Subcutaneous abdominal adipose tissue (tissue), 5 donors: ENCODE data around the gene SPACA4.
A peak's percentile ranks its signal among the peaks of the same experiment; 100 is the strongest.

ENCODE experiments used
- H3K27ac ChIP-seq: one replicate; pipeline ENCODE4 v1.7.0; 2013; ENCODE audit warnings: low read depth, mild to moderate bottlenecking, inconsistent platforms, low read length, moderate library complexity
- H3K27me3 ChIP-seq, 5 donors: one replicate each; pipeline ENCODE4 v1.7.0; 2013; ENCODE audit warnings: low read length in 5 of 5, inconsistent platforms in 1 of 5; ENCODE audit not compliant: control insufficient read depth in 5 of 5, insufficient read depth in 4 of 5
- H3K36me3 ChIP-seq, 5 donors: one replicate each; pipeline ENCODE4 v1.7.0; 2013; ENCODE audit warnings: low read length in 5 of 5; ENCODE audit not compliant: control insufficient read depth in 5 of 5, insufficient read depth in 5 of 5
- H3K4me1 ChIP-seq, 5 donors: one replicate each; pipeline ENCODE4 v1.7.0; 2013; ENCODE audit warnings: low read length in 5 of 5, mild to moderate bottlenecking in 3 of 5, moderate library complexity in 1 of 5; ENCODE audit not compliant: control insufficient read depth in 5 of 5, insufficient read depth in 5 of 5
- H3K4me3 ChIP-seq, 5 donors: one replicate each; pipeline ENCODE4 v1.7.0; 2013; ENCODE audit warnings: low read length in 5 of 5, low read depth in 1 of 5
- H3K9ac ChIP-seq, 5 donors: one replicate each; pipeline ENCODE4 v1.7.0; 2013; ENCODE audit warnings: low read length in 5 of 5, mild to moderate bottlenecking in 4 of 5, moderate library complexity in 3 of 5
- H3K9me3 ChIP-seq, 5 donors: one replicate each; pipeline ENCODE4 v1.7.0; 2013; ENCODE audit warnings: low read length in 5 of 5; ENCODE audit not compliant: control insufficient read depth in 5 of 5
- donor health status: healthy.
- donor health status: healthy.
- donor health status: healthy.
- donor health status: healthy.
- donor health status: healthy.

The SPACA4 gene

GRCh38 chr19:48638831-48639381, 32.4 kb downstream of the SPACA4 start:
- no peaks in the 10 kb centered on the region for H3K36me3 ChIP-seq
- H3K27ac ChIP-seq: no peak overlapping the region
- H3K4me1 ChIP-seq: peaks cover 13 to 45% (median 40%) of the 10 kb centered on the region in 5 donors
- H3K27me3 ChIP-seq: no peaks in the 10 kb centered on the region
- peak overlapping the region in 4 of 5 donors; percentile 61 to 90 (median 84) for H3K4me3 ChIP-seq
- no peaks in the 10 kb centered on the region for H3K9me3 ChIP-seq
- H3K9ac ChIP-seq: peak overlapping the region in 2 of 5 donors; percentile 3 to 16

GRCh38 chr19:48639483-48640375, 33.2 kb downstream of the SPACA4 start:
- Histone ChIP-seq H3K36me3 (no peaks in the 10 kb centered on the region), H3K9me3 (no peaks in the 10 kb centered on the region), H3K27ac (no peak overlapping the region), H3K27me3 (no peaks in the 10 kb centered on the region), H3K4me3 (no peak overlapping the region), H3K4me1 (peaks cover 10 to 37% (median 35%) of the 10 kb centered on the region in 5 donors), H3K9ac (no peak overlapping the region)

GRCh38 chr19:48641850-48642249, 35.3 kb downstream of the SPACA4 start:
- Histone ChIP-seq H3K36me3 (no peaks in the 10 kb centered on the region), H3K9ac (no peak overlapping the region), H3K4me3 (no peak overlapping the region), H3K27me3 (peaks cover 0 to 8% (median 0%) of the 10 kb centered on the region in 5 donors), H3K27ac (no peak overlapping the region), H3K9me3 (no peaks in the 10 kb centered on the region), H3K4me1 (peaks cover 10 to 39% (median 34%) of the 10 kb centered on the region in 5 donors)

- Histone ChIP-seq H3K27me3 (peaks cover 0 to 8% (median 0%) of the 10 kb centered on the region in 5 donors), H3K4me3 (no peak overlapping the region), H3K36me3 (no peaks in the 10 kb centered on the region), H3K4me1 (peaks cover 10 to 35% (median 30%) of the 10 kb centered on the region in 5 donors), H3K9me3 (no peaks in the 10 kb centered on the region), H3K27ac (no peak overlapping the region), H3K9ac (no peak overlapping the region)
Observed at GRCh38 chr19:48642862-48643261, 36.3 kb downstream of the SPACA4 start.

- Histone ChIP-seq H3K27ac (no peak overlapping the region), H3K9me3 (no peaks in the 10 kb centered on the region), H3K9ac (no peak overlapping the region), H3K36me3 (no peaks in the 10 kb centered on the region), H3K4me1 (peaks cover 1 to 26% (median 20%) of the 10 kb centered on the region in 5 donors), H3K27me3 (peaks cover 0 to 8% (median 0%) of the 10 kb centered on the region in 5 donors), H3K4me3 (no peak overlapping the region)
Observed at GRCh38 chr19:48644355-48644754, 37.8 kb downstream of the SPACA4 start.

GRCh38 chr19:48644839-48645619, 38.5 kb downstream of the SPACA4 start:
- Histone ChIP-seq H3K36me3 (no peaks in the 10 kb centered on the region), H3K27me3 (peaks cover 0 to 8% (median 0%) of the 10 kb centered on the region in 5 donors), H3K4me1 (peaks cover 1 to 20% (median 18%) of the 10 kb centered on the region in 5 donors), H3K4me3 (peak overlapping the region in 4 of 5 donors; percentile 49 to 61 (median 57)), H3K27ac (peak overlapping the region; percentile 60), H3K9me3 (no peaks in the 10 kb centered on the region), H3K9ac (peak overlapping the region in 4 of 5 donors; percentile 26 to 68 (median 64))

- Histone ChIP-seq H3K4me3 (peak overlapping the region in 4 of 5 donors; percentile 55 to 71 (median 60)), H3K27me3 (peaks cover 0 to 8% (median 0%) of the 10 kb centered on the region in 5 donors), H3K4me1 (peaks cover 1 to 20% (median 18%) of the 10 kb centered on the region in 5 donors), H3K9me3 (no peaks in the 10 kb centered on the region), H3K27ac (peak overlapping the region; percentile 60), H3K9ac (peak overlapping the region in 4 of 5 donors; percentile 23 to 68 (median 64)), H3K36me3 (no peaks in the 10 kb centered on the region)
Observed at GRCh38 chr19:48645620-48646000, 39.1 kb downstream of the SPACA4 start.

GRCh38 chr19:48646001-48646721, 39.6 kb downstream of the SPACA4 start, which contains the start of gene CA11:
CA11 (minus strand) TSS chr19:48646187; CDS start chr19:48645632, 555 bp downstream.
- Histone ChIP-seq H3K9ac (peak within 1 kb of the TSS in 4 of 5 donors; percentile 26 to 68 (median 64)), H3K27me3 (peaks cover 0 to 8% (median 0%) of the 10 kb centered on the region in 5 donors), H3K27ac (peak within 1 kb of the TSS; percentile 60), H3K4me1 (peaks cover 1 to 20% (median 18%) of the 10 kb centered on the region in 5 donors), H3K4me3 (peak within 1 kb of the TSS; percentile 46 to 71 (median 59)), H3K9me3 (no peaks in the 10 kb centered on the region), H3K36me3 (no peaks in the 10 kb centered on the region)

- Histone ChIP-seq H3K9ac (no peak overlapping the region), H3K27ac (peak overlapping the region; percentile 60), H3K4me3 (peak overlapping the region in 1 of 5 donors; percentile 59), H3K27me3 (peaks cover 0 to 8% (median 0%) of the 10 kb centered on the region in 5 donors), H3K36me3 (no peaks in the 10 kb centered on the region), H3K4me1 (peaks cover 1 to 20% (median 18%) of the 10 kb centered on the region in 5 donors), H3K9me3 (no peaks in the 10 kb centered on the region)
Observed at GRCh38 chr19:48646722-48647216, 40.2 kb downstream of the SPACA4 start.
